K562 (cell line): ENCODE results near the gene ZFX. TPM values are rescaled to one million over a fixed set of nuclear protein-coding genes. Genes with fewer than 3 reads are reported as not detected.

Experiments used
- ATF1 ChIP-seq, 2 experiments: fragments of 450-650 bp in 1 of 2; IDR thresholded peaks; 2 replicates each; pipeline ENCODE4 v1.6.1; 2016; ENCODE audit warnings: missing compliant biosample characterization in 1 of 2, missing genetic modification characterization in 1 of 2
- BDP1 ChIP-seq: IDR thresholded peaks from 3 replicates; pipeline ENCODE4 v1.6.1; 2011; ENCODE audit not compliant: insufficient read length, insufficient read depth
- BHLHE40 ChIP-seq: IDR thresholded peaks from 2 replicates; pipeline ENCODE4 v1.6.1; 2011; ENCODE audit warnings: low read length, improper control_type of control experiment
- CEBPZ ChIP-seq: fragments of 150-350 bp; IDR thresholded peaks from 2 replicates; pipeline ENCODE4 v1.6.1; 2014; ENCODE audit warnings: low read depth, mild to moderate bottlenecking, low read length, borderline replicate concordance
- CREM ChIP-seq: IDR thresholded peaks from 2 replicates; pipeline ENCODE4 v1.6.1; 2014; ENCODE audit warnings: antibody characterized with exemption, low read depth
- DPF2 ChIP-seq: fragments of 450-650 bp; IDR thresholded peaks from 2 replicates; pipeline ENCODE4 v1.6.1; 2016
- EGR1 ChIP-seq: fragments of 450-650 bp; conservative IDR thresholded peaks from 2 replicates; pipeline ENCODE4 v1.6.1; 2017; ENCODE audit warnings: mild to moderate bottlenecking
- FOS ChIP-seq: IDR thresholded peaks from 3 replicates; pipeline ENCODE4 v1.6.1; 2011; ENCODE audit not compliant: insufficient read length; ENCODE audit errors: extremely low read depth
- GABPB2 ChIP-seq: fragments of 250-450 bp; sonication (Bioruptor Pico); conservative IDR thresholded peaks from 2 replicates; pipeline ENCODE4 v1.5.1; 2021; ENCODE audit warnings: mild to moderate bottlenecking
- ID3 ChIP-seq, 2 experiments: fragments of 250-450 bp in 1 of 2; fragments of 450-650 bp in 1 of 2; sonication (Bioruptor Pico) in 1 of 2; IDR thresholded peaks; 2 replicates each; pipeline versions ENCODE4 v1.6.1 to v1.8.0; 2016 to 2021; ENCODE audit warnings: mild to moderate bottlenecking in 2 of 2, moderate library complexity in 2 of 2, missing compliant biosample characterization in 1 of 2, missing genetic modification characterization in 1 of 2
- MAZ ChIP-seq, 2 experiments: fragments of 450-650 bp in 1 of 2; sonication (generic) in 1 of 2; formaldehyde crosslinking; IDR thresholded peaks in 1 of 2; conservative IDR thresholded peaks in 1 of 2; 2 replicates each; pipeline versions ENCODE4 v1.4.0 to v1.5.0; 2020; ENCODE audit warnings: mild to moderate bottlenecking in 1 of 2, missing genetic modification reagents in 1 of 2
- NFATC3 ChIP-seq: fragments of 450-650 bp; IDR thresholded peaks from 2 replicates; pipeline ENCODE4 v1.6.1; 2017; ENCODE audit warnings: mild to moderate bottlenecking
- PHF8 ChIP-seq: fragments of 200-600 bp; sonication (generic); IDR thresholded peaks from 2 replicates; pipeline ENCODE4 v1.6.1; 2012; ENCODE audit warnings: mixed run types, mild to moderate bottlenecking, inconsistent platforms, low read length, moderate library complexity, borderline replicate concordance
- RBFOX2 ChIP-seq: fragments of 200-400 bp; formaldehyde crosslinking; IDR thresholded peaks from 2 replicates; pipeline ENCODE4 v1.6.1; 2017; ENCODE audit warnings: low read depth, mild to moderate bottlenecking, low read length, moderate library complexity
- TBP ChIP-seq: optimal IDR thresholded peaks from 2 replicates; pipeline ENCODE3; 2011; ENCODE audit warnings: low read depth, low read length, improper control_type of control experiment
- ZC3H4 ChIP-seq: sonication (generic); formaldehyde crosslinking; IDR thresholded peaks from 2 replicates; pipeline ENCODE4 v1.9.0; 2021; ENCODE audit warnings: missing genetic modification reagents, borderline replicate concordance
- ZNF184 ChIP-seq: sonication (generic); formaldehyde crosslinking; IDR thresholded peaks from 2 replicates; pipeline ENCODE4 v1.5.0; 2020; ENCODE audit warnings: missing genetic modification reagents
- ZNF253 ChIP-seq: fragments of 250-450 bp; sonication (Bioruptor Pico); conservative IDR thresholded peaks from 2 replicates; pipeline ENCODE4 v1.6.1; 2021; ENCODE audit warnings: mild to moderate bottlenecking
- polyA plus RNA-seq, 8 experiments: library from polyadenylated mRNA; depleted of rRNA in 4 of 8; stranded (reverse) in 5 of 8; unstranded in 3 of 8; fragments of >200 nt; fragmentation: Nextera tagmentation in 2 of 8; fragmentation: Illumina TruSeq in 1 of 8; extraction: Ambion mirVana in 2 of 8; extraction: Trizol in 1 of 8; gene quantifications; 2 replicates each; pipeline versions ENCODE4 v1.2.1 to v1.2.3, GENCODE V29; 2011 to 2014; ENCODE audit warnings: inconsistent platforms in 1 of 8, missing spikeins in 1 of 8
- total RNA-seq, 7 experiments: library from RNA; depleted of rRNA in 6 of 7; stranded (reverse); fragments of >200 nt in 6 of 7; fragmentation: Illumina TruSeq in 2 of 7; extraction: Trizol in 2 of 7; gene quantifications; 2 replicates each; pipeline versions ENCODE4 v1.2.1 to v1.2.3, GENCODE V29; 2011 to 2021; ENCODE audit warnings: low replicate concordance in 1 of 7
- TF ChIP-seq, protein P1 (sequence below): fragments of 200-800 bp; sonication (Bioruptor generic); IDR thresholded peaks from 2 replicates; pipeline ENCODE4 v1.6.1; 2017; ENCODE audit warnings: missing genetic modification characterization, missing compliant biosample characterization

The ZFX gene
- total and polyA plus RNA-seq, 9 of the 15 experiments (the other 6 are each of a cell fraction or from before 2014, with no cell fraction given), result 5.3 to 25.2 (median 11.4) TPM

GRCh38 chrX:24149351-24150050 is at the start of gene ZFX (continued):
- TF ChIP-seq EGR1 (no peak), ATF1 (CRISPR knock-in tag; IDR thresholded peaks at IDR 0.05) (no peak), ATF1 (tag; IDR thresholded peaks at IDR 0.05) (peak; percentile 46; the same call in 1 of the 2 replicates), MAZ (CRISPR knock-in tag; conservative IDR thresholded peaks at IDR 0.05 in 1 of 2, IDR thresholded peaks at IDR 0.05 in 1 of 2) (peak in 1 of 2 experiments; percentile 67; a peak in 1 of 4 replicates), NFATC3 (no peak), CEBPZ (no peak), FOS (no peak), BHLHE40 (peak; percentile 70), CREM (peak; percentile 53), ZNF253 (no peak), TBP (no peak), ID3 (CRISPR knock-in tag; IDR thresholded peaks at IDR 0.05) (no peak), ID3 (tag; IDR thresholded peaks at IDR 0.05) (no peak), ZC3H4 (CRISPR knock-in tag) (no peak), PHF8 (peak; percentile 71; the same call in 1 of the 2 replicates), GABPB2 (no peak), BDP1 (no peak), ZNF184 (CRISPR knock-in tag) (no peak), RBFOX2 (peak; percentile 80), DPF2 (no peak)
- TF ChIP-seq, protein P1, sequence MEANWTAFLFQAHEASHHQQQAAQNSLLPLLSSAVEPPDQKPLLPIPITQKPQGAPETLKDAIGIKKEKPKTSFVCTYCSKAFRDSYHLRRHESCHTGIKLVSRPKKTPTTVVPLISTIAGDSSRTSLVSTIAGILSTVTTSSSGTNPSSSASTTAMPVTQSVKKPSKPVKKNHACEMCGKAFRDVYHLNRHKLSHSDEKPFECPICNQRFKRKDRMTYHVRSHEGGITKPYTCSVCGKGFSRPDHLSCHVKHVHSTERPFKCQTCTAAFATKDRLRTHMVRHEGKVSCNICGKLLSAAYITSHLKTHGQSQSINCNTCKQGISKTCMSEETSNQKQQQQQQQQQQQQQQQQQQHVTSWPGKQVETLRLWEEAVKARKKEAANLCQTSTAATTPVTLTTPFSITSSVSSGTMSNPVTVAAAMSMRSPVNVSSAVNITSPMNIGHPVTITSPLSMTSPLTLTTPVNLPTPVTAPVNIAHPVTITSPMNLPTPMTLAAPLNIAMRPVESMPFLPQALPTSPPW (CRISPR knock-in tag), result peak; percentile 24; the same call in 1 of the 2 replicates
